Measurements from ENCODE around the gene TEX26. TPM values are rescaled to one million over a fixed set of nuclear protein-coding genes. Genes with fewer than 3 reads are reported as not detected.
A peak's percentile ranks its signal among the peaks of the same experiment; 100 is the strongest.

The TEX26 gene
- total RNA-seq, 2 experiments from 2014 or later = not detected

DNA sequence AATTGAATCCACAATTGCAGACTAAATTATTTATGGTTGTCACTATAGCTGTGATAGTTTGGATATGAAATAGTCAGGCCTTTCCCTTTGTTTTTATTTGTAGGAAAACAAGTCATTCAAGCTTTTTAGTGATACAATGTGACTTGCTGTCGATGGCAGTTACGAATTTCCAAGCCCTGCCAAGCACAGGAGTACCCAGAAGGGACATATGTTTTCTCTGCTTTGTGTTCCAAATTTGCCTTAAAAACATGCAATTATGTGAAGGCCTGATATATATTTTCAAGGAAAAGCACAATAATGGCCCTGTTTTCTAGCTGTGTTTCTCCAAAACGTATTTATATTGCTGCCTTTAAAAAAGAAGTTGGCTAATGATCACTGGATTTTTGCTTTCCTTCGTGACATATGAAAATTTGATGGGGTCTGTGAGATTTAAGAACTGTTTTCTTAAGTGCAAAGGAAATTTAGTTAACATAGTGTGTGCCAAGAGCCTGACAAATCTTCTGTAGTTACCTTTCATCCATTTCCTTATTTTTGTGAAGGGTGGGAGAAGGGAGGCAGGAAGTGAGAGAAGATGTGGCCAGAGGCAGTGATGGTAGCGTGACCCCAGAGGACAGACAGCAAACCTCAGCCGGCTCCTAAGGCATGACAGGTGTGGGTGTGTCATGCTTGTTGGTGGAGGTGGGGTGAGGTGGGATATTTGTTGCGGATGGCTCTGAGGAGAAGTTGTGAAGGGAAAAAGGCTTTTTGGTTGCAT, 79.6 kb downstream of the TEX26 start:
- Histone ChIP-seq H3K36me3 (ENCODE audit: insufficient read depth, low read length) (no peaks in the 10 kb centered on the region), H3K27ac (ENCODE audit: low read depth, low read length, poor library complexity, severe bottlenecking) (no peak overlapping the region), H3K4me2 (ENCODE audit: low read length) (no peak overlapping the region), H3K9me2 (ENCODE audit: insufficient read depth, low read length) (no peaks in the 10 kb centered on the region), H3K9me3 (ENCODE audit: low read length) (no peaks in the 10 kb centered on the region), H2AFZ (ENCODE audit: low read length) (no peak overlapping the region), H4K20me1 (ENCODE audit: insufficient read depth, low read length) (no peaks in the 10 kb centered on the region), H3K4me1 (ENCODE audit: insufficient read depth, low read length, poor library complexity, severe bottlenecking) (peaks cover 7% of the 10 kb centered on the region), H3K4me3 (ENCODE audit: low read depth, low read length, poor library complexity, severe bottlenecking) (no peak overlapping the region), H3K79me2 (ENCODE audit: insufficient read depth, low read depth, low read length) (no peaks in the 10 kb centered on the region)
- CTCF ChIA-PET (ENCODE audit: unreplicated experiment) = interaction anchor here (0.9 kb wide), 1 partner anchor 33 kb away, joined by 3 read pairs; no protein-coding TSS in a partner anchor
- no peak for DNase-seq (ENCODE audit: low spot score)
- BruUV-seq (replicated peaks) = no TSS peak
- POLR2A ChIA-PET = interaction anchor here (0.7 to 1.9 kb wide), 2 partner anchors 10 to 27 kb away, joined by 3 to 4 read pairs; no protein-coding TSS in a partner anchor
- TF ChIP-seq EZH2phosphoT487 (IDR thresholded peaks at IDR 0.05; ENCODE audit: borderline replicate concordance, low read depth, low read length) = no peak
- TF ChIP-seq, protein P1, sequence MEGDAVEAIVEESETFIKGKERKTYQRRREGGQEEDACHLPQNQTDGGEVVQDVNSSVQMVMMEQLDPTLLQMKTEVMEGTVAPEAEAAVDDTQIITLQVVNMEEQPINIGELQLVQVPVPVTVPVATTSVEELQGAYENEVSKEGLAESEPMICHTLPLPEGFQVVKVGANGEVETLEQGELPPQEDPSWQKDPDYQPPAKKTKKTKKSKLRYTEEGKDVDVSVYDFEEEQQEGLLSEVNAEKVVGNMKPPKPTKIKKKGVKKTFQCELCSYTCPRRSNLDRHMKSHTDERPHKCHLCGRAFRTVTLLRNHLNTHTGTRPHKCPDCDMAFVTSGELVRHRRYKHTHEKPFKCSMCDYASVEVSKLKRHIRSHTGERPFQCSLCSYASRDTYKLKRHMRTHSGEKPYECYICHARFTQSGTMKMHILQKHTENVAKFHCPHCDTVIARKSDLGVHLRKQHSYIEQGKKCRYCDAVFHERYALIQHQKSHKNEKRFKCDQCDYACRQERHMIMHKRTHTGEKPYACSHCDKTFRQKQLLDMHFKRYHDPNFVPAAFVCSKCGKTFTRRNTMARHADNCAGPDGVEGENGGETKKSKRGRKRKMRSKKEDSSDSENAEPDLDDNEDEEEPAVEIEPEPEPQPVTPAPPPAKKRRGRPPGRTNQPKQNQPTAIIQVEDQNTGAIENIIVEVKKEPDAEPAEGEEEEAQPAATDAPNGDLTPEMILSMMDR (conservative IDR thresholded peaks at IDR 0.05; ENCODE audit: low read length) = no peak
- intact Hi-C loops (cut with micrococcal nuclease; ENCODE audit: unreplicated experiment) = no loop called here

DNA sequence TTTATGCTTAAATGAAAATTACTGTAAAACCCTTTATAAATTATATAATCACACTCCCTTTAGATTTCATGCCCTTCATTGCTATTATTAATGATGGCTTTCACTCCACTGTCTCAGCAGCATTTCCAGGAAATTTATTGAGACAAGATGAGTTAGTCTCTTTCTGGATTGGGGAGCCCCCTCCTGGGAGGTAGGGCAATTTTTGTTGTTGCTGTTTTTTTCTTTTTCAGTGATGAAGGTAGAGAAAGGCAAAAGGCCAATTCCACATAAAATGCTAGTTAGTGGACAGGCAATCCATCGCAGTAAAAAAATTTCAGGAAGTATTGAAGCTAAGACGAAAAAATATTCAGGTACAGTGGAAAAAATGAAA, 80.2 kb downstream of the TEX26 start:
- CTCF ChIA-PET (ENCODE audit: unreplicated experiment) = no interaction called here
- Histone ChIP-seq H3K9me3 (ENCODE audit: low read length) (no peaks in the 10 kb centered on the region), H3K79me2 (ENCODE audit: insufficient read depth, low read depth, low read length) (no peaks in the 10 kb centered on the region), H3K9me2 (ENCODE audit: insufficient read depth, low read length) (no peaks in the 10 kb centered on the region), H3K4me2 (ENCODE audit: low read length) (no peak overlapping the region), H3K4me1 (ENCODE audit: insufficient read depth, low read length, poor library complexity, severe bottlenecking) (peaks cover 7% of the 10 kb centered on the region), H4K20me1 (ENCODE audit: insufficient read depth, low read length) (no peaks in the 10 kb centered on the region), H3K27ac (ENCODE audit: low read depth, low read length, poor library complexity, severe bottlenecking) (no peak overlapping the region), H3K4me3 (ENCODE audit: low read depth, low read length, poor library complexity, severe bottlenecking) (no peak overlapping the region), H3K36me3 (ENCODE audit: insufficient read depth, low read length) (no peaks in the 10 kb centered on the region), H2AFZ (ENCODE audit: low read length) (no peak overlapping the region)
- TF ChIP-seq EZH2phosphoT487 (IDR thresholded peaks at IDR 0.05; ENCODE audit: borderline replicate concordance, low read depth, low read length) = no peak
- TF ChIP-seq, protein P1 (conservative IDR thresholded peaks at IDR 0.05; ENCODE audit: low read length) = peak; percentile 56
- BruUV-seq (replicated peaks) = no TSS peak
- POLR2A ChIA-PET = interaction anchor here (0.7 to 1.9 kb wide), 2 partner anchors 10 to 13 kb away, joined by 3 to 4 read pairs; no protein-coding TSS in a partner anchor
- intact Hi-C loops (cut with micrococcal nuclease; ENCODE audit: unreplicated experiment) = no loop called here
- no peak for DNase-seq (ENCODE audit: low spot score)

DNA sequence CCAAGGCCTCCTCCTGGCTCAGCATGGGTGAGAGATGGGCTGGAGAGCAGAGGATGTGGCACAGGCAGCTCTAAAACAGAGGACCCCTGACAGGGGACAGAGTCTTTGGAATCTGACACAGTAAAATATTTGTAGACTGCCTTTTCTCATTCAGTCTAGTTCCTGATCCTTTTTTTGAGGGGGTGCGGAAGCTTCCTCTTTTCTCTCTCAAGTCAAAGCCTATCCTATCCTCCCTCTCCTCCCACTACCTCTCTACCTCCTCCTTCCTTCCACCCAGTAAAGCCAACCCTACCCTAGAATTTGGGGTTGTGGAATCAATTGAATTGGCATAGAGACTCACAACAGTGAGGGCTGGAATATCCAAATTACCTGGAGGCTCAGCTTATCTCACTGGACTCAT, 82.0 kb downstream of the TEX26 start:
- H3K4me2 ChIP-seq (ENCODE audit: low read length) = no peak overlapping the region
- CTCF ChIA-PET (ENCODE audit: unreplicated experiment) = no interaction called here
- no peak overlapping the region for H3K27ac ChIP-seq (ENCODE audit: low read depth, low read length, poor library complexity, severe bottlenecking)

More for the DNA sequence above, 82.0 kb downstream of the TEX26 start:
- no peak for TF ChIP-seq EZH2phosphoT487 (IDR thresholded peaks at IDR 0.05; ENCODE audit: borderline replicate concordance, low read depth, low read length)
- TF ChIP-seq, protein P1 (conservative IDR thresholded peaks at IDR 0.05; ENCODE audit: low read length) = no peak
- Histone ChIP-seq H4K20me1 (ENCODE audit: insufficient read depth, low read length) (no peaks in the 10 kb centered on the region), H3K4me3 (ENCODE audit: low read depth, low read length, poor library complexity, severe bottlenecking) (no peak overlapping the region), H3K4me1 (ENCODE audit: insufficient read depth, low read length, poor library complexity, severe bottlenecking) (peaks cover 7% of the 10 kb centered on the region), H3K79me2 (ENCODE audit: insufficient read depth, low read depth, low read length) (no peaks in the 10 kb centered on the region), H3K9me2 (ENCODE audit: insufficient read depth, low read length) (no peaks in the 10 kb centered on the region), H2AFZ (ENCODE audit: low read length) (no peak overlapping the region), H3K36me3 (ENCODE audit: insufficient read depth, low read length) (no peaks in the 10 kb centered on the region), H3K9me3 (ENCODE audit: low read length) (no peaks in the 10 kb centered on the region)
- no TSS peak for BruUV-seq (replicated peaks)
- DNase-seq (ENCODE audit: low spot score) = no peak
- POLR2A ChIA-PET = interaction anchor here (1.0 kb wide), 1 partner anchor 18 kb away, joined by 3 read pairs; no protein-coding TSS in a partner anchor
- intact Hi-C loops (cut with micrococcal nuclease; ENCODE audit: unreplicated experiment) = no loop called here

All from OCI-LY7 (cell line).